Fibroblast of lung (primary cell): Measurements from ENCODE around the gene FAM174C. TPM values are rescaled to one million over a fixed set of nuclear protein-coding genes. Genes with fewer than 3 reads are reported as not detected.

ENCODE experiments used
- DNase-seq, 2 donors: peaks; one replicate each; pipeline versions ENCODE4 v3.0.0 to v3.0.0-alpha.2; 2010; ENCODE audit warnings: low read depth in 2 of 2
- H2AFZ ChIP-seq: 2 replicates; pipeline ENCODE4 v1.5.1; 2012; ENCODE audit warnings: low read length, control low read depth, inconsistent platforms
- H3K27ac ChIP-seq: 2 replicates; pipeline ENCODE4 v1.5.1; 2011; ENCODE audit warnings: low read length, control low read depth; ENCODE audit not compliant: insufficient read depth
- H3K27me3 ChIP-seq: 2 replicates; pipeline ENCODE4 v1.5.1; 2011; ENCODE audit warnings: mild to moderate bottlenecking, low read length; ENCODE audit not compliant: control insufficient read depth, insufficient read depth
- H3K36me3 ChIP-seq: 2 replicates; pipeline ENCODE4 v1.5.1; 2011; ENCODE audit warnings: low read length; ENCODE audit not compliant: control insufficient read depth, insufficient read depth
- H3K4me1 ChIP-seq: 2 replicates; pipeline ENCODE4 v1.5.1; 2011; ENCODE audit warnings: low read length; ENCODE audit not compliant: control insufficient read depth, insufficient read depth; ENCODE audit errors: extremely low read depth
- H3K4me2 ChIP-seq: 2 replicates; pipeline ENCODE4 v1.5.1; 2011; ENCODE audit warnings: low read length, control low read depth; ENCODE audit not compliant: insufficient read depth; ENCODE audit errors: extremely low read depth
- H3K4me3 ChIP-seq, 4 experiments: fragments of 200-600 bp in 1 of 4; sonication (generic) in 1 of 4; replicated peaks in 1 of 4; 2 replicates each; pipeline ENCODE4 v1.5.1; 2011 to 2016; ENCODE audit warnings: low read length in 4 of 4, low read depth in 3 of 4, mild to moderate bottlenecking in 3 of 4, control low read depth in 2 of 4, inconsistent platforms in 1 of 4, mixed read lengths in 1 of 4; ENCODE audit not compliant: insufficient read depth in 1 of 4; ENCODE audit errors: control extremely low read depth in 1 of 4
- H3K79me2 ChIP-seq: 2 replicates; pipeline ENCODE4 v1.5.1; 2012; ENCODE audit warnings: mild to moderate bottlenecking, low read length, inconsistent platforms; ENCODE audit not compliant: control insufficient read depth, insufficient read depth
- H3K9ac ChIP-seq: 2 replicates; pipeline ENCODE4 v1.5.1; 2011; ENCODE audit warnings: mild to moderate bottlenecking, low read length, control low read depth; ENCODE audit not compliant: insufficient read depth
- H3K9me3 ChIP-seq: 2 replicates; pipeline ENCODE4 v1.5.1; 2012; ENCODE audit warnings: low read depth, low read length; ENCODE audit not compliant: control insufficient read depth, insufficient read depth
- H4K20me1 ChIP-seq: 2 replicates; pipeline ENCODE4 v1.5.1; 2011; ENCODE audit warnings: low read length; ENCODE audit not compliant: control insufficient read depth, insufficient read depth; ENCODE audit errors: extremely low read depth
- CTCF ChIP-seq, 2 donors: IDR thresholded peaks in 1 of 2; conservative IDR thresholded peaks in 1 of 2; 1 replicate in 1 of 2; 2 replicates in 1 of 2; pipeline ENCODE4 v1.5.1; 2011 to 2012; ENCODE audit warnings: low read length in 2 of 2, control low read depth in 1 of 2, inconsistent platforms in 1 of 2, low read depth in 1 of 2, mild to moderate bottlenecking in 1 of 2
- EZH2 ChIP-seq: IDR thresholded peaks from 2 replicates; pipeline ENCODE4 v1.5.1; 2012; ENCODE audit warnings: low read length, control low read depth, mild to moderate bottlenecking; ENCODE audit errors: missing control alignments
- polyA plus RNA-seq, 2 donors: library from polyadenylated mRNA; depleted of rRNA in 1 of 2; stranded (reverse) in 1 of 2; unstranded in 1 of 2; fragments of >200 nt; gene quantifications; 2 replicates each; pipeline ENCODE4 v1.2.1, GENCODE V29; 2011 to 2012; ENCODE audit warnings: missing spikeins in 1 of 2
- total RNA-seq: library from RNA; depleted of rRNA; stranded (reverse); fragments of >200 nt; gene quantifications from 2 replicates; pipeline ENCODE4 v1.2.1, GENCODE V29; 2014

Gene FAM174C
- total and polyA plus RNA-seq, 2 donors (not counting 1 experiment from before 2014, with no cell fraction given) = 16.1 to 22.5 TPM

GRCh38 chr19:1307320-1307719 is 32.0 kb downstream of the FAM174C start:
- TF ChIP-seq CTCF (conservative IDR thresholded peaks at IDR 0.05 in 1 of 2, IDR thresholded peaks at IDR 0.05 in 1 of 2; ENCODE audit: low read depth in 1 of 2, low read length in 2 of 2) (no peak), EZH2 (no peak)
- no peaks in the 10 kb centered on the region for H4K20me1 ChIP-seq
- H3K79me2 ChIP-seq = no peaks in the 10 kb centered on the region
- no peaks in the 10 kb centered on the region for H3K36me3 ChIP-seq
- H3K27me3 ChIP-seq = no peaks in the 10 kb centered on the region
- H3K4me2 ChIP-seq = no peak overlapping the region
- H3K27ac ChIP-seq = no peak overlapping the region
- H2AFZ ChIP-seq = no peak overlapping the region
- DNase-seq = no peak
- no peaks in the 10 kb centered on the region for H3K4me1 ChIP-seq
- no peaks in the 10 kb centered on the region for H3K9me3 ChIP-seq
- H3K9ac ChIP-seq = no peak overlapping the region
- H3K4me3 ChIP-seq = no peak overlapping the region

- H3K9me3 ChIP-seq = no peaks in the 10 kb centered on the region
- H3K79me2 ChIP-seq = no peaks in the 10 kb centered on the region
- no peak overlapping the region for H2AFZ ChIP-seq
- no peak for DNase-seq
- H4K20me1 ChIP-seq = no peaks in the 10 kb centered on the region
- no peaks in the 10 kb centered on the region for H3K27me3 ChIP-seq
- no peaks in the 10 kb centered on the region for H3K4me1 ChIP-seq
- no peak overlapping the region for H3K4me2 ChIP-seq
- no peak overlapping the region for H3K4me3 ChIP-seq
- H3K27ac ChIP-seq = no peak overlapping the region
- no peaks in the 10 kb centered on the region for H3K36me3 ChIP-seq
- TF ChIP-seq EZH2 = no peak
- TF ChIP-seq CTCF (conservative IDR thresholded peaks at IDR 0.05 in 1 of 2, IDR thresholded peaks at IDR 0.05 in 1 of 2; ENCODE audit: low read depth in 1 of 2, low read length in 2 of 2) = no peak
- H3K9ac ChIP-seq = no peak overlapping the region
These were observed 32.5 kb downstream of the FAM174C start for GRCh38 chr19:1307755-1308303.

DNA sequence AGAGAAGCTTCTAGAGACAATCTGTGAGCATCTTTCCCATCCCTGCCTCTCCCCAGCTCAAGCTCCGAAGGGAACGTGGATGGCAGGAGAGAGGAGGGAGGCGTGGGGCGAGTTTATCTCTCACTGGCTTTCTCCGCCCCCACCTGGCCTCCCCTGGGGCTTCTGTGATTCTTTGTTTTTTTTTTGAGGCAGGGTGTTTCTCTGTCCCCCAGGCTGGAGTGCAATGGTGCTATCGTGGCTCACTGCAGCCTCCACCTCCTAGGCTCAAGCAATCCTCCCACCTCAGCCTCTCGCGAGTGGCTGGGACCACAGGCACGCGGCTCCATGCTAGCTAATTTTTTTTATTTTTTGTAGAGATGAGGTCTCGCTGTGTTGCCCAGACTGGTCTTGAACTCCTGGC is 33.4 kb downstream of the FAM174C start:
- Histone ChIP-seq H3K9me3 (no peaks in the 10 kb centered on the region), H4K20me1 (no peaks in the 10 kb centered on the region), H3K27ac (no peak overlapping the region), H3K79me2 (no peaks in the 10 kb centered on the region), H2AFZ (no peak overlapping the region), H3K27me3 (no peaks in the 10 kb centered on the region), H3K4me3 (no peak overlapping the region), H3K4me1 (no peaks in the 10 kb centered on the region), H3K4me2 (no peak overlapping the region), H3K36me3 (no peaks in the 10 kb centered on the region), H3K9ac (no peak overlapping the region)
- no peak for DNase-seq
- TF ChIP-seq EZH2 = no peak
- no peak for TF ChIP-seq CTCF (conservative IDR thresholded peaks at IDR 0.05 in 1 of 2, IDR thresholded peaks at IDR 0.05 in 1 of 2; ENCODE audit: low read depth in 1 of 2, low read length in 2 of 2)
